Smooth muscle cell (in vitro differentiated cells): ENCODE measurements around the gene HSPA4L. TPM values are rescaled to one million over a fixed set of nuclear protein-coding genes. Genes with fewer than 3 reads are reported as not detected.

Experiments
- DNase-seq: peaks from one replicate; lab custom pipeline; 2025; ENCODE audit not compliant: unreplicated experiment; lab: John Stamatoyannopoulos, UW
- H2AFZ ChIP-seq: fragments of 200-600 bp; sonication (generic); 2 replicates; pipeline ENCODE4 v1.6.0; 2016; ENCODE audit warnings: antibody characterized with exemption, low read depth, mild to moderate bottlenecking
- H3F3A ChIP-seq: fragments of 200-600 bp; sonication (generic); 2 replicates; pipeline ENCODE4 v1.6.0; 2017; ENCODE audit warnings: antibody characterized with exemption, low read depth
- H3K27ac ChIP-seq: fragments of 200-600 bp; sonication (generic); 2 replicates; pipeline ENCODE4 v1.5.1; 2016; ENCODE audit warnings: low read depth, mild to moderate bottlenecking
- H3K27me3 ChIP-seq: fragments of 200-600 bp; sonication (generic); 2 replicates; pipeline ENCODE4 v1.6.1; 2016; ENCODE audit warnings: low read depth, mild to moderate bottlenecking
- H3K36me3 ChIP-seq: fragments of 200-600 bp; sonication (generic); 2 replicates; pipeline ENCODE4 v1.5.1; 2016; ENCODE audit warnings: low read depth
- H3K4me1 ChIP-seq: fragments of 200-600 bp; sonication (generic); 2 replicates; pipeline ENCODE4 v1.5.1; 2016; ENCODE audit warnings: low read depth
- H3K4me2 ChIP-seq: fragments of 200-600 bp; sonication (generic); 2 replicates; pipeline ENCODE4 v1.6.0; 2016; ENCODE audit warnings: mild to moderate bottlenecking
- H3K4me3 ChIP-seq: fragments of 200-600 bp; sonication (generic); 2 replicates; pipeline ENCODE4 v1.5.1; 2016; ENCODE audit warnings: mild to moderate bottlenecking
- H3K79me2 ChIP-seq: fragments of 200-600 bp; sonication (generic); 2 replicates; pipeline ENCODE4 v1.6.0; 2016; ENCODE audit warnings: low read depth, mild to moderate bottlenecking
- H3K9ac ChIP-seq: fragments of 200-600 bp; sonication (generic); 2 replicates; pipeline ENCODE4 v1.6.0; 2016; ENCODE audit warnings: low read depth
- H3K9me3 ChIP-seq: fragments of 200-600 bp; sonication (generic); replicated peaks from 2 replicates; pipeline ENCODE4 v1.5.1; 2016; ENCODE audit warnings: low read depth
- H4K20me1 ChIP-seq: fragments of 200-600 bp; sonication (generic); 2 replicates; pipeline ENCODE4 v1.6.0; 2016; ENCODE audit warnings: low read depth
- WGBS: methylation state at CpG from one replicate; pipeline ENCODE4 v1.1.7; 2016; ENCODE audit warnings: low lambda C conversion rate; 5-methylcytosine and 5-hydroxymethylcytosine counted together
- polyA plus RNA-seq: library from polyadenylated mRNA; unstranded; fragments of >200 nt; fragmentation: Nextera tagmentation; extraction: Ambion mirVana; gene quantifications from 2 replicates; pipeline ENCODE4 v1.2.1, GENCODE V29; 2016
- total RNA-seq: library from RNA; depleted of rRNA; stranded (reverse); fragments of >200 nt; gene quantifications from 2 replicates; pipeline ENCODE4 v1.2.3, GENCODE V29; 2014
- TF ChIP-seq, protein P1 (sequence below): fragments of 200-600 bp; sonication (generic); IDR thresholded peaks from 2 replicates; pipeline ENCODE4 v1.5.1; 2017; ENCODE audit warnings: borderline replicate concordance, mild to moderate bottlenecking, antibody characterized with exemption; ENCODE audit not compliant: insufficient read depth, poor library complexity, severe bottlenecking

The HSPA4L gene
- total and polyA plus RNA-seq, 2 experiments from 2014 or later, result 0.95 to 5.0 TPM

DNA sequence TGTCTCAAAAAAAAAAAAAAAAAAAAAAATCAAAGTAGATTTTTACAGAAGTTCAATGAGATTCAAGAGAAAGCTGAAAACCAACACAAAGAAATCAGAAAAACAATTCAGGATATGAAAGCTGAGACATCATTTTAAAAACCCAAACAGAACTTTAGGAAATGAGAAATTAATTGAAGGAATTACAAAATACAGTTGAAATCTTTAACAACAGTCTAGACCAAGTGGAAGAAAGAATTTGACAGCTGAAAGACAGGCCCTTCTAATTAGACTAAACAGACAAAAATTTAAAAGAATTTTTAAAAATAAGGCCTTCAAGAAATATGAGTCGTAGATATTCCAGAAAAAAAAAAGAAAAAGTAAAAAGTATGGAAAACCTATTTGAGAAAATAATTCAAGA, 64.6 kb downstream of the HSPA4L start:
- H2AFZ ChIP-seq, result no peak overlapping the region
- H3K27me3 ChIP-seq, result no peaks in the 10 kb centered on the region
- H3K79me2 ChIP-seq, result peaks cover 6% of the 10 kb centered on the region
- no peaks in the 10 kb centered on the region for H4K20me1 ChIP-seq
- no peak overlapping the region for H3K4me2 ChIP-seq
- H3K9ac ChIP-seq, result no peak overlapping the region
- no peak for DNase-seq
- WGBS, result 96% methylated on average over 1 of the region's 1 CpG
- no peak overlapping the region for H3K4me3 ChIP-seq
- H3K36me3 ChIP-seq, result peaks cover 4% of the 10 kb centered on the region
- no peaks in the 10 kb centered on the region for H3K4me1 ChIP-seq
- H3K27ac ChIP-seq, result no peak overlapping the region
- H3K9me3 ChIP-seq, result peaks cover 23% of the 10 kb centered on the region
- TF ChIP-seq, protein P1, sequence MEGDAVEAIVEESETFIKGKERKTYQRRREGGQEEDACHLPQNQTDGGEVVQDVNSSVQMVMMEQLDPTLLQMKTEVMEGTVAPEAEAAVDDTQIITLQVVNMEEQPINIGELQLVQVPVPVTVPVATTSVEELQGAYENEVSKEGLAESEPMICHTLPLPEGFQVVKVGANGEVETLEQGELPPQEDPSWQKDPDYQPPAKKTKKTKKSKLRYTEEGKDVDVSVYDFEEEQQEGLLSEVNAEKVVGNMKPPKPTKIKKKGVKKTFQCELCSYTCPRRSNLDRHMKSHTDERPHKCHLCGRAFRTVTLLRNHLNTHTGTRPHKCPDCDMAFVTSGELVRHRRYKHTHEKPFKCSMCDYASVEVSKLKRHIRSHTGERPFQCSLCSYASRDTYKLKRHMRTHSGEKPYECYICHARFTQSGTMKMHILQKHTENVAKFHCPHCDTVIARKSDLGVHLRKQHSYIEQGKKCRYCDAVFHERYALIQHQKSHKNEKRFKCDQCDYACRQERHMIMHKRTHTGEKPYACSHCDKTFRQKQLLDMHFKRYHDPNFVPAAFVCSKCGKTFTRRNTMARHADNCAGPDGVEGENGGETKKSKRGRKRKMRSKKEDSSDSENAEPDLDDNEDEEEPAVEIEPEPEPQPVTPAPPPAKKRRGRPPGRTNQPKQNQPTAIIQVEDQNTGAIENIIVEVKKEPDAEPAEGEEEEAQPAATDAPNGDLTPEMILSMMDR, result no peak
- H3F3A ChIP-seq, result no peaks in the 10 kb centered on the region

DNA sequence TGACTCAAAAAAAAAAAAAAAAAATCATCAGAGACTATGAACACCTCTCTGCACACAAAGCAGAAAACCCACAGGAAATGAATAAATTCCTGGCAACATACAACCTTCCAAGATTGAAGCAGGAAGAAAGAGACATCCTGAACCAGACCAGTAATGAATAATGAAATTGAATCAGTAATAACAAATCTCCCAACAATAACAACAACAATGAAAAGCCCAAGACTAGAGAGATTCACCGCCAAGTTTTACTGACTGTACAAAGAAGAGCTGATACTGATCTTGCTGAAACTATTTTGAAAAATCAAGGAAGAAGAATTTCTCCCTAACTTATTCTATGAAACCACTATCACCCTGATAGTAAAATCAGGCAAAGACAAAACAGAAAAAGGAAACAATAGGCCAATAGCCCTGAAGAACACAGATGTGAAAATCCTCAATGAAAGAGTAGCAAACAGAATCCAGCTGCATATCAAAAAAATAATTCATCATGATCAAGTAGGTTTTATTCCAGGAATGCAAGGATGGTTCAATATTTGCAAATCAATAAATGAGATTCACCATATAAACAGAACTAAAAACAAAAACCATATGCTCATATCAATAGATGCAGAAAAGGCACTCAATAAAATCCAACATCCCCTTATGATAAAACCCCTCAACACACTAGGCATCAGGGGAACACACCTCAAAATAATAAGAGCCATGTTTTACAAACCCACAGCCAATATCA, 67.5 kb downstream of the HSPA4L start:
- no peaks in the 10 kb centered on the region for H4K20me1 ChIP-seq
- H3K4me1 ChIP-seq, result no peaks in the 10 kb centered on the region
- no peaks in the 10 kb centered on the region for H3F3A ChIP-seq
- no peak overlapping the region for H3K4me3 ChIP-seq
- peaks cover 4% of the 10 kb centered on the region for H3K36me3 ChIP-seq
- H3K9me3 ChIP-seq, result peaks cover 23% of the 10 kb centered on the region
- H3K27ac ChIP-seq, result no peak overlapping the region
- no peak overlapping the region for H2AFZ ChIP-seq
- 100% methylated on average over 1 of the region's 1 CpG for WGBS
- DNase-seq, result no peak
- peaks cover 6% of the 10 kb centered on the region for H3K79me2 ChIP-seq
- H3K9ac ChIP-seq, result no peak overlapping the region
- H3K27me3 ChIP-seq, result no peaks in the 10 kb centered on the region
- TF ChIP-seq, protein P1, result no peak
- H3K4me2 ChIP-seq, result no peak overlapping the region

DNA sequence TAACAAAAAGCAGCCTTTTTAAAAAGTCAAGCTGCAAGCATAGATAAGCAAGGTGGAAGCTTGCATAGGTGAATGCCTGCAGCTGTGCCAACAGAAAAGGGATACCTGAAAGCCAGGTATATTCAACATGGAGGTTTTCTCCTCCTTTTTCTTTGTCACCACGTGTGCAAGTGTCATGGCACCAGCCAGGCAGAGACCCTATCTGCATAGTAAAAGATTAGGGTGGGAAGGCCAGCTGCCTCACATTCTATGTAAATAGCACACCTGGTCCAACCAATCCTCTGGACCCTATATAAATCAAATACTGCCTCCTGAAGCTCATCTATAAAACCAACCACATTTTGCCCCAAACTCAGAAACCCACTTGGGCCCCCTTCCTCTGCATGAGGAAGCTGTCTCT, 70.5 kb downstream of the HSPA4L start:
- H3K27ac ChIP-seq, result no peak overlapping the region
- H3K4me2 ChIP-seq, result no peak overlapping the region
- H3K4me3 ChIP-seq, result no peak overlapping the region
- no peaks in the 10 kb centered on the region for H3K27me3 ChIP-seq
- H3K4me1 ChIP-seq, result peaks cover 8% of the 10 kb centered on the region
- peaks cover 16% of the 10 kb centered on the region for H3K9me3 ChIP-seq
- no peak overlapping the region for H2AFZ ChIP-seq
- TF ChIP-seq, protein P1, result no peak
- DNase-seq, result no peak
- H3K9ac ChIP-seq, result no peak overlapping the region
- H3K79me2 ChIP-seq, result peaks cover 6% of the 10 kb centered on the region
- H3K36me3 ChIP-seq, result peaks cover 4% of the 10 kb centered on the region
- 14% methylated on average over 1 of the region's 1 CpG for WGBS
- H3F3A ChIP-seq, result no peaks in the 10 kb centered on the region
- H4K20me1 ChIP-seq, result no peaks in the 10 kb centered on the region
